Osteoblast (primary cell): ENCODE measurements around the gene TXNRD3. TPM values are rescaled to one million over a fixed set of nuclear protein-coding genes. Genes with fewer than 3 reads are reported as not detected.

Experiments used
- DNase-seq: peaks from one replicate; pipeline ENCODE4 v3.0.0; 2011; ENCODE audit warnings: low spot score, mixed read lengths; ENCODE audit not compliant: insufficient read length; ENCODE audit errors: missing footprints
- H2AFZ ChIP-seq: 2 replicates; pipeline ENCODE4 v1.6.0; 2011; ENCODE audit warnings: mild to moderate bottlenecking, low read length
- H3K27ac ChIP-seq: 2 replicates; pipeline ENCODE4 v1.5.1; 2011; ENCODE audit warnings: mild to moderate bottlenecking, low read depth, low read length, moderate library complexity
- H3K27me3 ChIP-seq: 2 replicates; pipeline ENCODE4 v1.6.0; 2012; ENCODE audit warnings: mild to moderate bottlenecking, control low read depth, inconsistent platforms, low read length, moderate library complexity; ENCODE audit not compliant: insufficient read depth
- H3K36me3 ChIP-seq: 2 replicates; pipeline ENCODE4 v1.5.1; 2011; ENCODE audit warnings: mild to moderate bottlenecking, low read length, control low read depth, moderate library complexity; ENCODE audit not compliant: insufficient read depth
- H3K4me1 ChIP-seq: 2 replicates; pipeline ENCODE4 v1.5.1; 2011; ENCODE audit warnings: mild to moderate bottlenecking, low read length, control low read depth, moderate library complexity; ENCODE audit not compliant: insufficient read depth
- H3K4me2 ChIP-seq: 2 replicates; pipeline ENCODE4 v1.6.0; 2011; ENCODE audit warnings: mild to moderate bottlenecking, low read length; ENCODE audit not compliant: insufficient read depth
- H3K4me3 ChIP-seq: fragments of 200-600 bp; sonication (generic); 3 replicates; pipeline ENCODE4 v1.5.1; 2012; ENCODE audit warnings: mild to moderate bottlenecking, low read length, inconsistent platforms; ENCODE audit not compliant: insufficient read depth
- H3K79me2 ChIP-seq: 2 replicates; pipeline ENCODE4 v1.6.0; 2012; ENCODE audit warnings: mild to moderate bottlenecking, low read length, control low read depth, inconsistent platforms; ENCODE audit not compliant: insufficient read depth
- H3K9me3 ChIP-seq: 2 replicates; pipeline ENCODE4 v1.5.1; 2011; ENCODE audit warnings: low read depth, low read length, control low read depth
- H4K20me1 ChIP-seq: 2 replicates; pipeline ENCODE4 v1.6.0; 2012; ENCODE audit warnings: mild to moderate bottlenecking, low read length, control low read depth; ENCODE audit not compliant: insufficient read depth
- CTCF ChIP-seq: IDR thresholded peaks from 2 replicates; pipeline ENCODE4 v1.5.1; 2011; ENCODE audit warnings: mild to moderate bottlenecking, low read depth, low read length, moderate library complexity; ENCODE audit errors: extremely low read depth
- total RNA-seq: library from RNA; depleted of rRNA; stranded (reverse); fragments of >200 nt; gene quantifications from 2 replicates; pipeline ENCODE4 v1.2.3, GENCODE V29; 2012

TXNRD3 gene
- total RNA-seq, 1 donor: 18.1 TPM

GRCh38 chr3:126659915-126660886 lies 5.3 kb upstream of the TXNRD3 start:
- peaks cover 51% of the 10 kb centered on the region for H3K27me3 ChIP-seq
- DNase-seq: no peak

GRCh38 chr3:126658584-126658983 lies 3.7 kb upstream of the TXNRD3 start:
- Histone ChIP-seq H3K4me2 (no peak overlapping the region), H3K4me1 (peaks cover 3% of the 10 kb centered on the region), H3K27ac (no peak overlapping the region), H3K27me3 (peaks cover 48% of the 10 kb centered on the region), H3K36me3 (no peaks in the 10 kb centered on the region), H3K4me3 (no peak overlapping the region), H4K20me1 (no peaks in the 10 kb centered on the region), H3K9me3 (no peaks in the 10 kb centered on the region), H2AFZ (no peak overlapping the region), H3K79me2 (peaks cover 2% of the 10 kb centered on the region)
- no peak for TF ChIP-seq CTCF
- no peak for DNase-seq

More at GRCh38 chr3:126659915-126660886, 5.3 kb upstream of the TXNRD3 start:
- H3K27ac ChIP-seq: no peak overlapping the region
- no peaks in the 10 kb centered on the region for H3K36me3 ChIP-seq
- H3K4me3 ChIP-seq: no peak overlapping the region
- peaks cover 12% of the 10 kb centered on the region for H3K4me1 ChIP-seq
- H3K4me2 ChIP-seq: no peak overlapping the region
- no peaks in the 10 kb centered on the region for H3K79me2 ChIP-seq
- no peak overlapping the region for H2AFZ ChIP-seq
- H4K20me1 ChIP-seq: no peaks in the 10 kb centered on the region
- no peaks in the 10 kb centered on the region for H3K9me3 ChIP-seq
- TF ChIP-seq CTCF: peak; percentile 36

GRCh38 chr3:126657901-126658300 lies 3.0 kb upstream of the TXNRD3 start:
- Histone ChIP-seq H3K27ac (no peak overlapping the region), H3K4me1 (peaks cover 3% of the 10 kb centered on the region), H3K9me3 (no peaks in the 10 kb centered on the region), H3K4me3 (no peak overlapping the region), H2AFZ (no peak overlapping the region), H3K27me3 (peaks cover 42% of the 10 kb centered on the region), H3K79me2 (peaks cover 6% of the 10 kb centered on the region), H3K4me2 (no peak overlapping the region), H4K20me1 (no peaks in the 10 kb centered on the region), H3K36me3 (no peaks in the 10 kb centered on the region)
- no peak for TF ChIP-seq CTCF
- no peak for DNase-seq

- Histone ChIP-seq H3K79me2 (peaks cover 9% of the 10 kb centered on the region), H3K4me1 (peaks cover 3% of the 10 kb centered on the region), H3K4me2 (no peak overlapping the region), H4K20me1 (no peaks in the 10 kb centered on the region), H2AFZ (no peak overlapping the region), H3K36me3 (no peaks in the 10 kb centered on the region), H3K27me3 (peaks cover 28% of the 10 kb centered on the region), H3K27ac (no peak overlapping the region), H3K9me3 (no peaks in the 10 kb centered on the region), H3K4me3 (no peak overlapping the region)
- DNase-seq: no peak
- no peak for TF ChIP-seq CTCF
These were observed 1.6 kb upstream of the TXNRD3 start for GRCh38 chr3:126656371-126657134.
